Gastrocnemius medialis (tissue), 4 donors: ENCODE results near the gene SRRM3. TPM values are rescaled to one million over a fixed set of nuclear protein-coding genes. Genes with fewer than 3 reads are reported as not detected.
A peak's percentile ranks its signal among the peaks of the same experiment; 100 is the strongest.

Experiments
- ATAC-seq, 2 donors: fragments of 150-250 bp; one replicate each; pipeline ENCODE4 v1.9.1; 2016
- DNase-seq, 2 donors: peaks; one replicate each; pipeline ENCODE4 v3.0.0-alpha.2; 2019
- H3K27ac ChIP-seq, 4 donors: fragments of 200-600 bp; sonication (generic); 1 replicate in 1 of 4; 2 replicates in 3 of 4; pipeline ENCODE4 v1.5.1; 2016 to 2018; ENCODE audit warnings: mild to moderate bottlenecking in 2 of 4, moderate library complexity in 1 of 4
- H3K27me3 ChIP-seq, 3 donors: fragments of 200-600 bp; sonication (generic) in 2 of 3; 1 replicate in 1 of 3; 2 replicates in 2 of 3; pipeline versions ENCODE4 v1.5.1 to v1.6.0; 2016 to 2019; ENCODE audit warnings: mild to moderate bottlenecking in 1 of 3, moderate library complexity in 1 of 3
- H3K36me3 ChIP-seq, 2 donors: fragments of 200-600 bp; sonication (generic) in 1 of 2; one replicate each; pipeline ENCODE4 v1.5.1; 2017 to 2018
- H3K4me1 ChIP-seq, 2 donors: fragments of 200-600 bp; sonication (generic) in 1 of 2; one replicate each; pipeline ENCODE4 v1.5.1; 2016 to 2017; ENCODE audit warnings: mild to moderate bottlenecking in 2 of 2
- H3K4me3 ChIP-seq, 4 donors: fragments of 200-600 bp; sonication (generic) in 3 of 4; 1 replicate in 1 of 4; 2 replicates in 3 of 4; pipeline ENCODE4 v1.5.1; 2016 to 2019; ENCODE audit warnings: mild to moderate bottlenecking in 2 of 4
- H3K9me3 ChIP-seq, 3 donors: fragments of 200-600 bp; sonication (generic) in 2 of 3; 1 replicate in 1 of 3; 2 replicates in 2 of 3; pipeline ENCODE4 v1.5.1; 2016 to 2019
- POLR2A ChIP-seq, 2 donors: fragments of 450-650 bp; IDR thresholded peaks; one replicate each; pipeline ENCODE4 v1.6.1; 2017; ENCODE audit warnings: antibody characterized with exemption in 2 of 2, mild to moderate bottlenecking in 2 of 2, moderate library complexity in 2 of 2
- in situ Hi-C, 4 donors: fragments of 200-750 bp; cut with MboI; loops; one replicate each; pipeline versions ENCODE4 v1.15.0 to v1.8.0; 2017; ENCODE audit warnings: low sequenced_read_pairs in 4 of 4
- intact Hi-C: fragments of 100-400 bp; cut with DNase I; formaldehyde crosslinking; loops from one replicate; pipeline ENCODE4 v1.15.1; 2023; ENCODE audit warnings: low total_unique reads
- total RNA-seq, 4 donors: library from RNA; depleted of rRNA; stranded (reverse); fragments of >200 nt; gene quantifications; one replicate each; pipeline versions ENCODE4 v1.1.0 to v1.2.3, GENCODE V29; 2016
- TF ChIP-seq, protein P1 (sequence below), 5 experiments: fragments of 450-650 bp in 3 of 5; fragments of 200-600 bp in 2 of 5; sonication (generic) in 2 of 5; IDR thresholded peaks in 4 of 5; conservative IDR thresholded peaks in 1 of 5; 1 replicate in 4 of 5; 2 replicates in 1 of 5; pipeline ENCODE4 v1.5.1; 2016 to 2019; ENCODE audit warnings: antibody characterized with exemption in 5 of 5, mild to moderate bottlenecking in 3 of 5, moderate library complexity in 3 of 5

SRRM3 gene
- total RNA-seq, 4 donors from 2014 or later = 0.53 to 1.2 (median 0.84) TPM

DNA sequence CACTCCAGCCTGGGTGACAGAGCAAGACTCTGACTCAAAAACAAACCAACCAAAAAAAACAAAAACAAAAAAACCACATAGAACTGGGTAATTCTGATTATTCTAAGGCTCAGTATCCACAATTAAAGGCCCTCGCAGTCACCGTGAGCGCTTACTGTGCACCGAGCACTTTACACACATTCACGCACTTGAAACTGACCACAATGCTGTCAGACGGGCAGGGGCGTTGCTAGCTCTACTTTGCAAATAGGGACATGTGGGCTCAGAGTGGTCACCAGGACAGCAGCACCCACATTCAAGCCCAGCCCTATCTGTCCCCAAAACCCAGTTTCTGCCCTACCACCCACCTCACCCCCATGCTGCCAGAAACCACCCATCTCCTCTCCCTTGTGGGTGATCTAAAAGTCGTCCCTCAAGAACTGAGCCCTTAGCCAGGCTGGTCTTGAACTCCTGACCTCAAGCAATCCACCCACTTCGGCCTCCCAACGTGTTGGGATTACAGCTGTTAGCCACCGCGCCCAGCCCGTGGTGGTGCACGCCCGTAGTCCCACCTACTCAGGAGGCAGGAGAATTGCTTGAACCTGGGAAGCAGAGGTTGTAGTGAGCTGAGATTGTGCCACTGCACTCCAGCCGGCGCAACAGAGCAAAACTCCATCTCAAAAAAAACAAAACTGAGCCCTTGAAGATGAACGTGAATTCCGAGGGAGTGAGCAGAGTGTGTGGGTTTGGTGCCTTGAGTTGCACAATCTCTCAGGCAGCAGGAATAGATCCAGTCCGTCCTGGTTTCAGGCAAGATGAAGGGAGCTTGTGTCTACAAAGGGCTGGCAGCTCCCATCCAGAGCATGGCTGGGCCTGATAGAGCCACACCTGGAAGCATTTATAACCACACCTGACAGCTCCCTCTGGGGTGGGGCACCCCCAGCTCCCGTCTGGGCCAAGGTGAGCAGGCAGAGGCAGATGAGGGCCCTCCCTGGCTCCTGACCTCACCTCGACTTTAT, 95.3 kb downstream of the SRRM3 start:
- peak overlapping the region; percentile 99 to 100 (median 100) for H3K27ac ChIP-seq
- peak; percentile 64 to 83 for DNase-seq
- H3K9me3 ChIP-seq = no peaks in the 10 kb centered on the region
- no peaks in the 10 kb centered on the region for H3K27me3 ChIP-seq
- ATAC-seq = peak; percentile 47 to 53
- peaks cover 59 to 61% of the 10 kb centered on the region in 2 donors for H3K4me1 ChIP-seq
- intact Hi-C loops (no loop called here), in situ Hi-C loops (no loop called here)
- TF ChIP-seq, protein P1, sequence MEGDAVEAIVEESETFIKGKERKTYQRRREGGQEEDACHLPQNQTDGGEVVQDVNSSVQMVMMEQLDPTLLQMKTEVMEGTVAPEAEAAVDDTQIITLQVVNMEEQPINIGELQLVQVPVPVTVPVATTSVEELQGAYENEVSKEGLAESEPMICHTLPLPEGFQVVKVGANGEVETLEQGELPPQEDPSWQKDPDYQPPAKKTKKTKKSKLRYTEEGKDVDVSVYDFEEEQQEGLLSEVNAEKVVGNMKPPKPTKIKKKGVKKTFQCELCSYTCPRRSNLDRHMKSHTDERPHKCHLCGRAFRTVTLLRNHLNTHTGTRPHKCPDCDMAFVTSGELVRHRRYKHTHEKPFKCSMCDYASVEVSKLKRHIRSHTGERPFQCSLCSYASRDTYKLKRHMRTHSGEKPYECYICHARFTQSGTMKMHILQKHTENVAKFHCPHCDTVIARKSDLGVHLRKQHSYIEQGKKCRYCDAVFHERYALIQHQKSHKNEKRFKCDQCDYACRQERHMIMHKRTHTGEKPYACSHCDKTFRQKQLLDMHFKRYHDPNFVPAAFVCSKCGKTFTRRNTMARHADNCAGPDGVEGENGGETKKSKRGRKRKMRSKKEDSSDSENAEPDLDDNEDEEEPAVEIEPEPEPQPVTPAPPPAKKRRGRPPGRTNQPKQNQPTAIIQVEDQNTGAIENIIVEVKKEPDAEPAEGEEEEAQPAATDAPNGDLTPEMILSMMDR (IDR thresholded peaks at IDR 0.05 in 4 of 5, conservative IDR thresholded peaks at IDR 0.05 in 1 of 5) = no peak
- TF ChIP-seq POLR2A (IDR thresholded peaks at IDR 0.05) = no peak
- H3K36me3 ChIP-seq = no peaks in the 10 kb centered on the region
- no peak overlapping the region for H3K4me3 ChIP-seq

DNA sequence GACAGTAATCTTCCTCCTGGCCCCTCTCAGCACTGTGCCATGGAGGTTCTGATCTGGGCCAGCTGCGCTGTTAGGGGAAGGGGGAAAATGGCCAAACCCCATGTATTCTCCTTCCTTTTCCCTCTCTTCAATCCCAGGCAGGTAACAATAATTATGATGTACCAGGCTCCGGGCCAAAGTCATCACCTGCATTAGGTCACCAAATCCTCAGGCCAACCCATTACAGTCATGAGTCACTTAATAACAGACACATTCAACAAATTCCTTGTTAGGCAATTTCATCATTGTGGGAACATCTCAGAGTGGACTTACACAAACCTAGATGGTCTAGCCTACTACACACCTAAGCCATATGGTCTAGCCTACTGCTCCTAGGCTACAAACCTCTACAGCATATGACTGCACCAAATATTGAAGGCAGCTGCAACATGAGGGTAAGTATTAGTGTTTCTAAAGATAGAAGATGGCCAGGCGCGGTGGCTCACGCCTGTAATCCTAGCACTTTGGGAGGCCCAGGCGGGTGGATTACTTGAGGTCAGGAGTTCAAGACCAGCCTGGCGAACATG, 98.6 kb downstream of the SRRM3 start:
- Histone ChIP-seq H3K27me3 (no peaks in the 10 kb centered on the region), H3K36me3 (peaks cover 0 to 13% of the 10 kb centered on the region in 2 donors), H3K4me1 (peaks cover 49 to 51% of the 10 kb centered on the region in 2 donors), H3K4me3 (no peak overlapping the region), H3K9me3 (no peaks in the 10 kb centered on the region), H3K27ac (peak overlapping the region; percentile 99 to 100 (median 100))
- ATAC-seq (peak in 1 of 2 donors; percentile 4), DNase-seq (peak in 1 of 2 donors; percentile 79)
- intact Hi-C loops = no loop called here
- peak in 1 of 2 donors; percentile 28 for TF ChIP-seq POLR2A (IDR thresholded peaks at IDR 0.05)
- TF ChIP-seq, protein P1 (IDR thresholded peaks at IDR 0.05 in 4 of 5, conservative IDR thresholded peaks at IDR 0.05 in 1 of 5) = no peak
- in situ Hi-C loops = no loop called here

DNA sequence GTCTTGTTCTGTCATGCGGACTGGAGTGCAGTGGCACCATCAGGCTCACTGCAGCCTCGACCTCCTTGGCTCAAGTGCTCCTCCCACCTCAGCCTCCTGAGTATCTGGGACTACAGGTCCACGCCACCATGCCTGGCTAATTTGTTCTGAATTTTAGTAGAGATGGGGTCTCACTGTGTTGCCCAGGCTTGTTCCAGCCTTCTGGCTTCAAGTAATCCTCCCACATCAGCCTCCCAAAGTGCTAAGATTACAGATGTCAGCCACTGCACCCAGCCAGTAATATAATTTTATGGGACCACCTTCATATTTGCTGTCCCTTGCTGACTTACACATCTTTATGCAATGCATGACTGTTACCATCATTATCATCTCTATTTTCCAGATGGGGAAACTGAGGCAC, 99.3 kb downstream of the SRRM3 start:
- in situ Hi-C loops = no loop called here
- Histone ChIP-seq H3K4me3 (no peak overlapping the region), H3K4me1 (peaks cover 47 to 54% of the 10 kb centered on the region in 2 donors), H3K27me3 (no peaks in the 10 kb centered on the region), H3K27ac (peak overlapping the region; percentile 99 to 100 (median 100)), H3K36me3 (peaks cover 0 to 13% of the 10 kb centered on the region in 2 donors), H3K9me3 (no peaks in the 10 kb centered on the region)
- DNase-seq = no peak
- ATAC-seq = no peak
- intact Hi-C loops = no loop called here
- TF ChIP-seq, protein P1 (IDR thresholded peaks at IDR 0.05 in 4 of 5, conservative IDR thresholded peaks at IDR 0.05 in 1 of 5) = no peak
- no peak for TF ChIP-seq POLR2A (IDR thresholded peaks at IDR 0.05)

DNA sequence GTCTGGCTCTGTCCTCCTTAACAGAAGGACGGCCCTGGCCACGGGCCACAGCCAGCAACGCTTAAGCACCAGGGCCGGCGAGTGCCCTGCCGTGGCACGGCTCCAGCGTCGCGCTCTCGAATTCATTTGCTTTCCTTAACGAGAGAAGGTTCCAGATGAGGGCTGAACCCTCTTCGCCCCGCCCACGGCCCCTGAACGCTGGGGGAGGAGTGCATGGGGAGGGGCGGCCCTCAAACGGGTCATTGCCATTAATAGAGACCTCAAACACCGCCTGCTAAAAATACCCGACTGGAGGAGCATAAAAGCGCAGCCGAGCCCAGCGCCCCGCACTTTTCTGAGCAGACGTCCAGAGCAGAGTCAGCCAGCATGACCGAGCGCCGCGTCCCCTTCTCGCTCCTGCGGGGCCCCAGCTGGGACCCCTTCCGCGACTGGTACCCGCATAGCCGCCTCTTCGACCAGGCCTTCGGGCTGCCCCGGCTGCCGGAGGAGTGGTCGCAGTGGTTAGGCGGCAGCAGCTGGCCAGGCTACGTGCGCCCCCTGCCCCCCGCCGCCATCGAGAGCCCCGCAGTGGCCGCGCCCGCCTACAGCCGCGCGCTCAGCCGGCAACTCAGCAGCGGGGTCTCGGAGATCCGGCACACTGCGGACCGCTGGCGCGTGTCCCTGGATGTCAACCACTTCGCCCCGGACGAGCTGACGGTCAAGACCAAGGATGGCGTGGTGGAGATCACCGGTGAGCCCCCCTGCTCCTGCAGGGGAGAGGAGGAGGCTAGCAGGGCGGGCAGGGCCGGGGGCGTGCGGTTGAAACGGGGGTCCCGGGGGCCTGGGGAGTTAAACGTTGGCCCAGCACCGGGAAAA, 100.9 kb downstream of the SRRM3 start, which contains the start of gene HSPB1:
Gene HSPB1, plus strand, starts transcription at position 327 of the 855 bp plus-strand sequence. Its CDS starts 40 bp downstream, at position 367.
- H3K36me3 ChIP-seq = peaks cover 0 to 13% of the 10 kb centered on the region in 2 donors
- H3K9me3 ChIP-seq = no peaks in the 10 kb centered on the region
- intact Hi-C loops (no loop called here), in situ Hi-C loops (no loop called here)
- peak; percentile 51 to 59 for ATAC-seq
- peak; percentile 95 to 99 for DNase-seq
- H3K27ac ChIP-seq = peak within 1 kb of the TSS; percentile 99 to 100 (median 100)
- TF ChIP-seq POLR2A (IDR thresholded peaks at IDR 0.05) = peak; percentile 100
- TF ChIP-seq, protein P1 (IDR thresholded peaks at IDR 0.05 in 4 of 5, conservative IDR thresholded peaks at IDR 0.05 in 1 of 5) = no peak
- H3K4me1 ChIP-seq = peaks cover 48 to 58% of the 10 kb centered on the region in 2 donors
- H3K4me3 ChIP-seq = peak within 1 kb of the TSS; percentile 87 to 97 (median 95)
- no peaks in the 10 kb centered on the region for H3K27me3 ChIP-seq
